HG03469 (cell line): Measurements from ENCODE around the gene NFATC3.

Experiments
- ATAC-seq: cut with Tn5 transposase; IDR thresholded peaks from one replicate; pipeline ENCODE4 v1.9.1; 2021; ENCODE audit warnings: mild to moderate bottlenecking, moderate library complexity, moderate number of reproducible peaks; ENCODE audit not compliant: unreplicated experiment

The NFATC3 gene

DNA sequence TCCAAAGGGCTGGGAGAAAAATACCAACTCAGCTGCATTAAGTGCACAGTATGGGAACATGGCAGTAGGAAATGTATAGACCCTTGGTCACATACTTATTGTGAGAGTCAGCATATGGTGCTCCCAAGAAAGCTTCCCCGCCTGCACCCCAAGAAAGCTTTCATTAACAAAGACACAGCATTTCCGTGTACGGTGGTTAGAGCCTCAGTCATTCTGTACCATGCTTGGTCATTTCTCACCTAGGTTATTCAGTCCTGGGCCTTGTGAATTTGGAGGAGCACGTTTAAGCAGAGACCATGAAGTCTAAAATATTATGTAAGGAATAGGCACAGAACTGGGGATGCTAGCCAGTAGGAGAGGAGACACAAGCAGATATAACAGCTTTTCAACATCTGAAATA, 94.7 kb downstream of the NFATC3 start:
- no peak for ATAC-seq

DNA sequence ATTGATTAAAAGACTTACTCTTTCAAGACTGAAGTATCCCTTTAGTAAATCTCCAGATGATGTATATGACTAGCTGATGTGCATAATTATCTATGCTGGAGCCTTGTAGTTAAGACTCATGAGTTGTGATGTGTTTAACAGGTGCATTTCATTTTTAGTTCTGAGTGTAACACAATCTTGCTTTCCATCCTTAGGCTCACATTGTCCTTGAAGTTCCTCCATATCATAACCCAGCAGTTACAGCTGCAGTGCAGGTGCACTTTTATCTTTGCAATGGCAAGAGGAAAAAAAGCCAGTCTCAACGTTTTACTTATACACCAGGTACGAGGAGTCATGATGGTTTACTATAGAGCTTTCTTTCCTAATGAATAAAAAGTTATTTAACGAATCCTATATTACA, 97.9 kb downstream of the NFATC3 start:
- no peak for ATAC-seq

DNA sequence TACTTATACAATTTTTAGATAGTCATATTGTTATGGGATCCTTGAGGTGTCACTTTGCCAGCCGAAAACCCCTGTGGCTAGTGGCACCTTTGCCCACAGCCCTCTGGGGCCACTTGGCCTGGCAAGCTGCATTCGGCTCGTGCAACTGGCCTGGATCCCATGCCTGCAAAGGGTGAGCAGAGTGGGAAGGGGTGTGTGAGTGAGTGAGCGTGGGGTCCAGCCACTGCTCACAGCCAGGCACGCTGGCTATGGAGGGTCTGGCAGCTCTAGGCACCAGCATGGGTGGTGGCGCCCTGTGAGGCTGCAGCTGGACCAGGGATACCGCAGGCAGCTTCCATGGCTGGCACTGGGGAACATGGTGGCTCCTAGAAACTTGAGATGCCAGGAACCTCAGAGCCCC, 101.7 kb downstream of the NFATC3 start:
- no peak for ATAC-seq

DNA sequence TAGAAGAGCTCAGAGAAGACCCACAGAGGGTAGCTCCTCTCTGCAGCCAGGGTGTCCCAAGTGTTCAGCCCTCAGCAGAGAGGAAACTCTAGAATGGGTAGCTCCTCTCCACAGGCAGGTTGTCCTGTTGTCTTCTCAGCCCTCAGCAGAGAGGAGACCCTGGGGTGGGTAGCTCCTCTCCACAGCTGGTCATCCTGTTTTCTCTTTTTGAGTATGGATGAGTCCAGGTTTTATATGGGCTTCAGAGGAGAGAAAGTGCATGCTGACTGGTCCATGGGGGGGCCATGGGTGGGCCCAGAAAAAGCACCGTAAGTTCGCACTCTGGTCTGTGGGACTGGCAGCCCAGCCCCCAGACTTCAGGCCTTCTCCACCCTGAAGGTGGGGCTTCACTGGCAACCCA, 102.3 kb downstream of the NFATC3 start:
- ATAC-seq, result no peak

DNA sequence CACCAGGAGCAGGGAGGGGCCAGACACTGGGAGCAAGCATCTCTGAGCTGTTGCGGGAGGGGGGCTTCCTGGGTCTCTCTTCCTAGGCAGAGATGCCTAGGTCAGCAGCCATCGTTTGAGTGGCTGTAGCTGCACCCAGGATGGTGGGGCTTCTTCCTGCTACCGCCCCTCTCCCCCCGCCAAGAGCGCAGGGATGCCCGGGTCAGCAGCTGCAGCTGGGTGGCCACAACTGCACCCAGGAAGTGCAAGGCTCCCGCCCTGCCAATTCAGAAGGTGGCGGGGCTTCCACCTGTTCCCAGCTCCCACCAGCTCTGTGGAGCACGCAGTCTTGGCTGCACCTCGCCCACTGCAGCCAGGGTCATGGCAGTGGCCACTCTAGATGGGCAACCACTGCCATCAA, 103.0 kb downstream of the NFATC3 start:
- ATAC-seq, result no peak

DNA sequence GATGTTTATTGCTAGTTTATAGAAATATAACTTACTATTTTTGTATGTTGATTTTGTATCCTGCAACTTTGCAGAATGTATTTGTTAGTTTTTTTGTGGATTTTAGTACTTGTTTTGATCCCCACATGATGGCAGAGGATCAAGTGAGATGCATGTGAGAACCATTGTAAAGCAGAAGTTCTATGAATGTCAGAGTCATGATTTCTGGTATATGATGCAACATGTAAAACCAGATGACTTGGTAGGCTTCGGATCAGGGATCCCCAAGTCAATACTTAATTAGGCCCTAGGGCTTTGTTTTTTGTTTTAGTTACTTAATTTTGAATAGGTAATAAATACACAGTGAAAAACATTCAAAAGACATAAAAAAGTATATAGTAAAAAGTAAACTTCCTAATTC, 104.9 kb downstream of the NFATC3 start:
- no peak for ATAC-seq

DNA sequence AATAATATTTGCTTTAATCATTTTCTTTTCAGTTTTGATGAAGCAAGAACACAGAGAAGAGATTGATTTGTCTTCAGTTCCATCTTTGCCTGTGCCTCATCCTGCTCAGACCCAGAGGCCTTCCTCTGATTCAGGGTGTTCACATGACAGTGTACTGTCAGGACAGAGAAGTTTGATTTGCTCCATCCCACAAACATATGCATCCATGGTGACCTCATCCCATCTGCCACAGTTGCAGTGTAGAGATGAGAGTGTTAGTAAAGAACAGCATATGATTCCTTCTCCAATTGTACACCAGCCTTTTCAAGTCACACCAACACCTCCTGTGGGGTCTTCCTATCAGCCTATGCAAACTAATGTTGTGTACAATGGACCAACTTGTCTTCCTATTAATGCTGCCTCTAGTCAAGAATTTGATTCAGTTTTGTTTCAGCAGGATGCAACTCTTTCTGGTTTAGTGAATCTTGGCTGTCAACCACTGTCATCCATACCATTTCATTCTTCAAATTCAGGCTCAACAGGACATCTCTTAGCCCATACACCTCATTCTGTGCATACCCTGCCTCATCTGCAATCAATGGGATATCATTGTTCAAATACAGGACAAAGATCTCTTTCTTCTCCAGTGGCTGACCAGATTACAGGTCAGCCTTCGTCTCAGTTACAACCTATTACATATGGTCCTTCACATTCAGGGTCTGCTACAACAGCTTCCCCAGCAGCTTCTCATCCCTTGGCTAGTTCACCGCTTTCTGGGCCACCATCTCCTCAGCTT, 105.8 kb downstream of the NFATC3 start:
- no peak for ATAC-seq

DNA sequence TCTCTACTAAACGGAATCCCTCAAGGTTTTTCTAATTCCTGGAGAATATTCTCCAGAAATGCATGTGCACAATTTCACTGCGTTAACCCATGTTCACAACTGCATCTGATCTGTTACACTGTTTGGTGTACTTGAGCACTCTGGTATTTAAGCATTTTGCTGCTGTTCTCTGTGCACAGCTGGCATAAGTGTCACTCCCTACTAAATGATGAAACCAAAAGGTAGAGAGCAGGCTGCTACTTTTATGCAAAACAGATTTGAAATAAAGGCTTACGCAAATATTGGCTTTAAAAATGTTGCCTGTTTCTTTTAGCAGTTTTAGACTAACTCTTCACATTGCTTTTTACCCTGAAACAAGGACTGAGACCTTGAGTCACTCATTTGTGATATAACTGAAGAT, 109.1 kb downstream of the NFATC3 start:
- no peak for ATAC-seq

DNA sequence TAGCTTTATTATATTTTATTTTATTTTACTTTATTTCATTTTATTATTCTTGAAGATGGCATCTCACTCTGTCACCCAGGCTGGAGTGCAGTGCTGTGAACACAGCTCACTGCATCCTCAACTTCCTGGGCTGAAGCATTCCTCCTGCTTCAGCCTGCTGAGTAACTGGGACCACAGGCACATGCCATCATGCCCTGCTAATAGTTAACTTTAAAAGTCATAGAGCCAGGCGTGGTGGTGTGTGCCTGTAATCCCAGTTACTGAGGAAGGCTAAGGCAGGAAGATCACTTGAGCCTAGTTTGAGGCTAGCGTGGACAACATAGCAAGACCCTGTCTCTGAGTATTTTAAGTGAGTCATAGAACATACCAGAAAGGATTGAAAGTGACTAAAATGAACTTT, 112.1 kb downstream of the NFATC3 start:
- no peak for ATAC-seq

DNA sequence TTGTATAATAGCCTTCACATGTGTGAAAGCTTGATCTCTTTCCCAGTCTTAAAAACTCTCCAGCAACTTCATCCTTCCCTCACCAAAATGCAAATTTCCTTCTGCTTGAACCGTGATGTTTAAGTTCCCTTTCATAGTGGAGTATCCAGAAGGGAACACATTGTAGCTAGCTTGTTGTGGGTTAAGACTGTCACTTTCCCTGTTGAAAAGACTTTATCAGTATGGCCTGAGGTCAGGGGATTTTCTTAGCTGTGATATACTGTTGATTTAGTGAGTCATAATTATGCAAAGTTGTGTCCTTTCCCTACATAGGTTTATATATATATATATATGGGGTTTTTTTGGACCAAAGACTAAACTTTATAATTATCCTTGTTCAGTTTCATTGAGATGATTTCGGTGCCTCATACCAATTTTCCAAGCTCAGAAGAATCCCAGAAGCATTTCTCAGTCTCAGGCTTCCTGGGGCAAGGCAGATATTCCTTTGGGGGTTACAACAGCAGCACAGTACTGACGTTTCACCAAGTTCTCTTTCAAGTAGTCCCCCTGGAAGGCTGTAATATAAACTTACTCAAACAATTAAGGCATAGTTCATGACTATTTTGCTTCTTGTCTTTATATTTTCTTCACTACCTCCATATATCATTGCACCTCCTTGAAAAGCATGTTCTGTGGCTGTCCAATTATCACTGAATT, 115.1 kb downstream of the NFATC3 start:
- no peak for ATAC-seq

DNA sequence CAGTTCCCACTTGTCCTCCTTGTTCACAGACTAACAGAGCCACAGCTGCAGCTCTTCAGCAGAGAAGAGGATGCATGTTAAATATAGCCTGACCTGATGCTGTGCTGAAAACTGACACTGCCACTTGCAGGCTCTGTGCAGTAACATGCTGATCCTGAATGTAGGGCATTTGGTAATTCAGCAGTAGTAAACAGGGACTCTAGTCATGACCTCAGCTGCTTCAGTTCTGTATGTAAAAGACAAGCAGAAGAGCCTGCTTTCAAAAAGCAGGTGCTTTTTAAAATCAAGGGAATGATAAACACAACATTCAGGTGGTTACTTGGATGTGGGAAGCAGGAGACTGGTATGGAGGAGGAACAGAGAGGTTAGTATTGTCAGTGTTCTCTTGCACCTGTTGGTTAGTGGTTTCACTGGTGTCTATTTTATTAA, 116.9 kb downstream of the NFATC3 start:
- no peak for ATAC-seq

DNA sequence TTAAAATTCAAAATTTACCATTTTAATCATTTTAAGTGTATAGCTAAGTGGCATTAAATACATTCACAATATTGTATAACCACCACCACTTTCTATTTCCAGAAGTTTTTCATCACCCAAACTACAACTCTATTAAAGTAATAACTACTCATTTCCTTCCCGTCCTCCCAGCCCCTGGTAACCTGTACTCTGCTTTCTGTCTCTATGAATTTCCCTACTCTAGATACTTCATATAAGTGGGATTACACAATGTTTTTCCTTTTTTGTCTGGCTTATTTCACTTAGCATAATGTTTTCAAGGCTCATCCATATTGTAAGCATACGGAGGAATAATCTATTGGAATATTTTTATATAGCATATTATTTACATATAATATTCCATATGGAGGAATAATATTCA, 121.1 kb downstream of the NFATC3 start:
- ATAC-seq, result no peak

DNA sequence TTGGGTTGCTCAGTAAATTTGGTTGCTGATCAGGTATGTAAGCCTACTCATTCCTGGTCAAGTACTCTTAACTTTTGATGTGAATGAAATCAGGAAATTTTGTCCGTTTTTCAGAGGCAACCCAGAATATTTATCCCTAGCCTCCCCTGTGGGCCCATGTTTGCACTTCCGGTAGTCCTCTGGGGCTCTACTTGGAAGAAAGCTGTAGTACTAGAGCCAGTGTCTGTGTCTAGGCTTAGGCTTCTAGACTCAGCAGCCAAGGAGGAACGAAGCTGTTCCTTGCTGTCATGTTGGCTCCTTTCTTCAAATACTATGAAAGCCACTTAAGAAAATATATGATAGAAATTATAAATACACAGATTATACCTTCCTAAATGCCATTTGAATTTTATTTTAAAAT, 129.6 kb downstream of the NFATC3 start:
- ATAC-seq, result no peak

DNA sequence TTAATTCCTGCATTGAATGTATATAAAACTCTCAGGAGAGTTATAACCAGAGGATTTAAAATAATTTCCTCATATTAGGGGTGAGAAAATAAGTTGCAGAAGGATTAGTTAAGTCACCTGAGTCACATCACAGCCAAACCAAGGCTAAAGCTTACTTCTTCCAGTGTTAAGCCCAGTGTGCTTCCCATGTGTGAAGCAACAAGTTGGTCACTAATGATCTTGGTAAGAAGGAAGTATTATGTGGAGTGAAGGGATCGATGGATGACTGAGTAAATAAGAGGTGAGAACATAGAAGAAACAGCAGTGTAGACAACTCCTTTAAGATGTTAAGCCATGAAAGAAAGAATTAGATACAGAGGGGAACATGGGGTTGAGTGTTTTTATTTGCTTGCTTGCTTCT, 130.1 kb downstream of the NFATC3 start:
- no peak for ATAC-seq

DNA sequence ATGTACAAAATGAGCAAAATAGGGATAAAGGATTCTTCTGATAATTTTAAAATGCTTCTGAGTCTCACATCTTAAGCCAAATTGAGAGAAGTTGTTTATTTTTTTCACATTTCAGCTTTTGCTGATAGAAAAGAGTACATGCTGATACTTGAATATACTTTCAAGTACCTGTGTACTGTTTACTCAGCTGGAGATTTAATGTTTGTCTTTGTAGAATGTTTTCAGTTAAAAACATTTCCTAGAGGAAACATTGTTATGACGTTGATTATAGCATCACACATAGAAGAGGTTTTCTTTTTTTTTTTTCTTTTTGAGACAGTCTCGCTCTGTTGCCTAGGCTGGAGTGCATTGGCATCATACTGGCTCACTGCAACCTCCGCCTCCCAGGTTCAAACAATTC, 131.1 kb downstream of the NFATC3 start:
- ATAC-seq, result no peak

DNA sequence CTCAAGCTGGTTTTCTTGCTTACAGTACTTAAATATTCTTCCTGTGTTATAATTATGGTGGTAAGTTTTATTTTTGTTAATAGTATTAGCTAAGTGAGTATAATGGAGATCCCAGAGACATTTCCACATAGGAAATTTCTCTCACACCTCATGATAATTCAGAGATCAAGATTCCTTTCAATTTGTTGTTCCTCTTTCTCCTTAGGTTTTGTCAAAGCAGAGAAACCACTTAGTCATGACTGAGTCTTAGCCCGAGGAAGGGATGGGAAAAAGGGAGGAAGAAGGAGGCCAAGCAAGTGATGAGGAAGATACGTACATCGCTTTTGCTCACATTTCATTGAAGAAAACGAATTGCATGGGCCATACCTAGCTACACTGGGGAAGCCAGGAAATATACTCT, 132.3 kb downstream of the NFATC3 start:
- no peak for ATAC-seq

DNA sequence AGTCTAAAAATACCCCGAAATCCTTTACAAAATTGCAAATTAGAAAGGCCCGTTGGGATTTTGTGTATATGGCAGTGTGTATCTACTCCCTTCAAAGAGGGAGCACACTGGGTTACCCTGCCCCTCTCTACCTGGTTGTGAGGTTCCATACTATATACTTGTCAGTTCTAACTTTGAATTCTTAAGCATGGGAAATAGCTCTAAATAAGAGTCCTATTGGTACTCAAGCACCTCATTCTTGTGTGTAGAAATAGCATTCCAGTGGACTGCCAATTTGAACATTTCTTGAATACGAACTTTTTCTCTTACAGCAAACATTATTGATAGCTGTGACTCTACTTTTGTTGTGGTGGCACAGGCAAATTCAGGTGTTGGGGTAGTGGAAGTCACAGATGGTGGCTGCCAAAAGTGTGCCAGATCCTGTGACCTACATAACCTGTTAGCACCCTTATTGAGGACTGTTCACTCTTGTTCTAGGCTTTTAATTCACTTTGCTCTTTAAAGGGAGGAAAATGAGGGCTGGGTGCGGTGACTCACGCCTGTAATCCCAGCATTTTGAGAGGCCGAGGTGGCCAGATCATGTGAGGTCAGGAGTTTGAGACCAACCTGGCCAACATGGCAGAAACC, 134.7 kb downstream of the NFATC3 start:
- no peak for ATAC-seq

DNA sequence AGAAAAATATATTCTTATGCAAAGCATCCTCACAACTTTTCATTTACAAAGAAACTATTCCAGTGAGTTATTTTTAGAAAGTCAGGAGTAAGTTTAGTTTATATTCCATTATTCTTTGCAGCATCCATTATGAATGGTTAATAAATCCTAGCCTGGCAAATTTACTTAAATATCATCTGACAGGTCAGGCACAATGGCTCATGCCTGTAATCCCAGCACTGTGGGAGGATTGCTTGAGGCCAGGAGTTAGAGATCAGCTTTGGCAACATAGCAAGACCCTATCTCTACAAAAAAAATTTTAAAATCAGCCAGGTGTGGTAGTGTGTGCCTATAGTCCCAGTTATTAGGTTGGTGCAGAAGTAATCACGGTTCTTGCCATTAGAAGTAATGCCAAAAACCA, 137.9 kb downstream of the NFATC3 start:
- ATAC-seq, result no peak

DNA sequence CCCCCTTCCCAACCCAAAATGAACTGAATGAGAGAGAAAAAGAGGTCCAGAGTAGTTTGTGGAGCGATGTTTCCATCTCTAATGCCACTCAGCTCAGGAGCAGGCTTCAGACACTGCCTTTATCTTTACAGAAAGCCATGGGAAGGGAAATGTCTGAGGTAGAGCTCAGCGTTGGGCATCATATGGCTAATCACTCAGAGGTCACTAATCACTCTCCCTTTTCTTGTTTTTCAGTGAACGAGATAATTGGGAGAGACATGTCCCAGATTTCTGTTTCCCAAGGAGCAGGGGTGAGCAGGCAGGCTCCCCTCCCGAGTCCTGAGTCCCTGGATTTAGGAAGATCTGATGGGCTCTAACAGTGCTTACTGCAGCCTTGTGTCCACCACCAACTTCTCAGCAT, 140.9 kb downstream of the NFATC3 start:
- ATAC-seq, result no peak

DNA sequence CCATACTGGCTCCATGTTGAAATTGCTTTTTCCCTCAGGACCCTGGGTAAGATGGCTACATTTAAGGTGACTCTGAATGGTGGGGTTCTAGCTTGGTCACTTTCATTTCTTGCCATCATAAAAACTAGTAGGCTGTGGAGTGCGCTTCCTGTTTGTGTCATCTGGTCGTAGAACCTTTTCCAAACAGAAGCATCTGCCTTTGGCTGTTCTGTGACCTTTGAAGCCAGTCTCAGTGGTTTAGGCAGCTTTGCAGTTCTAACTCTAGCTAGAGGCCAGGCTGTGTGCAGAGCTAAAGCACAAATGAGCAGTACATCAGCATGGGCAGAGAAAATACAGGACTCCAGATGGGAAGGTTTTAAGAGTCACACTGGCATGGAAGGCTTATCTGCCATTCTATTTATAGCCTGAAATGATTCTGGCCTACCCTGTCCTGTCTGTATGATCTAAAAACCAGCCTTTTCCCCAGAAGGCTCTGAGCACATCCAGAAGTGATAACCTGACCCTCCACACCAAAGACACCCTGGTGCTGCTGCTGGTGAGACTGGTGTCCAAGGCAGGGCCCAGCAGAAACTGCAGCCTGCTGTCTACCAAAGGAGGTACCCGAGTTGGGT, 142.1 kb downstream of the NFATC3 start:
- ATAC-seq, result no peak

DNA sequence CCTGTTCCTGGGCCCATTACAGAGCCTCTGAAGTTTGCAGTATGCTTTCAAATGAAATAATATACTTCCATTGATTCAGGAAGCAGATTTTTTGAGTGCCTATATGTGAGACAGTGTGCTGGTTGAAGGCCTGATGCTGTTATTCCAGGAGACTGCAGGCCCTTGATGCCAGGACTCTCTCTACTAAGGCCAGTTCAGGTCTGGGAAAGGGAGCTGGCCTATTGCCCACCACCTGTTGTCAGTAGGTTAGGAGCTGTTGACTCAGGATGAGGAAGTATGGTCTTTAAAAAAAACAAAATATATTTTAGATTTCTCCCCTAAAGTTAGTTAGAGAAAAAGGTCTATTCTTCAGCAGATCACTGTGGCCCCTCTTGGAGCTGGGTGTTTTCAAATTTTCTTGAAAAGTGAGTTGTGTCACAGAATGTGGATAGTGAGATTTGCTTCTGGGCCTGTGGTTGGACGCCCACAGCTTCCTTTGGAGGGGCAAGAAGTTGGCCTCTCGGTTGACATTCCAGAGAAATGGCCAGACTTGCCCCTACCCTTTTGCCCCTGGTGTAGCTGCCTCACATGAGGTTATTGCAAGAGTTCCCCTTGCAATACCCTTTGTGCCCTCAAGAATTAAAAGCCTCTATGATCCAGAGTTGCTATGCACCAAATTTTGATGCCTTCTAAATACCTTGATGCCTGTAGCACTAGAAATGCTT, 142.8 kb downstream of the NFATC3 start:
- ATAC-seq, result no peak
